SIG-M5 (cell line): Measurements from ENCODE around the gene ZNHIT2.

Experiments
- DNase-seq: peaks from one replicate; lab custom pipeline; 2025; lab: John Stamatoyannopoulos, UW

The ZNHIT2 gene

GRCh38 chr11:65071907-65072630 lies 45.4 kb downstream of the ZNHIT2 start:
- no peak for DNase-seq

DNA sequence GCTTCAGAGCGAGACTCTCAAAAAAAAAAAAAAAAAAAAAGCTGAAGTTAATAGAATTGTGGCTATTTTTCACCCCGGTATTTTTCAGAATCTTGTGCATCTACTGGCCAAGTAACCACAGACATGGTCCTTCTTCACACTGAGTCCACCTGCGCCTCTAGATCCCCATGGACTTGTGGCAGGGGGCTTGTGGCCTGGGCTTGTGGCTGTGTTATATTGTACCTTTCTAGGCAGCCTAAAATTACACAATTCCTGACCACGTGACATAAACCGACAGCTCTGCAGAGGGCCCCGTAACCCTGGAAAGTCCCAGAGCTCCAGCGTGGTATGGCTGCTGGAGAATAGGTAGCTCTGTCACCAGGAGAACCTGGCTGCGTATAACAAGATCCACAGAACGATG lies 48.3 kb downstream of the ZNHIT2 start:
- no peak for DNase-seq

- DNase-seq: no peak
These were observed 50.1 kb downstream of the ZNHIT2 start for GRCh38 chr11:65067446-65067845.

DNA sequence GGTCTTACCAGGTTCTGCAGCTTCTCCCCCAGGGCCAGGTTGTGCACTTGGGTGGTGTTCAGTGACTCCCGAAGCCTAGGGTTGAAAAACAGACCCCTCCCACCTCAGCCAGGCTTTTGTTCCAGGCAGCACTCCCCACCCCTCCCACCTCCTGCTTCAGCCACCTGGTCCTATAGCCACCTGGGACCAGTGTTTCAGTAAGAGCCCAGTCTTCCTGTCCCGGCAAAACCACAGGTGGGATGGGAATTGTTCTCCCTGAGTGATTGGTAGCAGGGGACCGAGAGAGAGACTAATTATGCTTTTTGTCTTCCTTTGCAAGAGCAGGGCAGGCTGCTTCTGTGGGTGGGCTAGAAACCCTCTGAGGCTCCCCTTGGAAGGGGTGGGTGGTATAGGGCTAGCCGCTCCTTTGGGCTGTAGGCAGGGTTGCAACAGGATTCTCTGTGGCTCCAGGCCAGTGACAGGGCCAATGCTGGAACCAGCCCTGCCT lies 50.7 kb downstream of the ZNHIT2 start:
- no peak for DNase-seq
